GM12801 (cell line): Measurements from ENCODE around the gene MPP2.

Experiments
- TF ChIP-seq, protein P1 (sequence below): IDR thresholded peaks from one replicate; pipeline ENCODE4 v1.5.1; 2011; ENCODE audit warnings: control low read depth; ENCODE audit not compliant: insufficient read length; ENCODE audit errors: extremely low read depth

Gene MPP2

DNA sequence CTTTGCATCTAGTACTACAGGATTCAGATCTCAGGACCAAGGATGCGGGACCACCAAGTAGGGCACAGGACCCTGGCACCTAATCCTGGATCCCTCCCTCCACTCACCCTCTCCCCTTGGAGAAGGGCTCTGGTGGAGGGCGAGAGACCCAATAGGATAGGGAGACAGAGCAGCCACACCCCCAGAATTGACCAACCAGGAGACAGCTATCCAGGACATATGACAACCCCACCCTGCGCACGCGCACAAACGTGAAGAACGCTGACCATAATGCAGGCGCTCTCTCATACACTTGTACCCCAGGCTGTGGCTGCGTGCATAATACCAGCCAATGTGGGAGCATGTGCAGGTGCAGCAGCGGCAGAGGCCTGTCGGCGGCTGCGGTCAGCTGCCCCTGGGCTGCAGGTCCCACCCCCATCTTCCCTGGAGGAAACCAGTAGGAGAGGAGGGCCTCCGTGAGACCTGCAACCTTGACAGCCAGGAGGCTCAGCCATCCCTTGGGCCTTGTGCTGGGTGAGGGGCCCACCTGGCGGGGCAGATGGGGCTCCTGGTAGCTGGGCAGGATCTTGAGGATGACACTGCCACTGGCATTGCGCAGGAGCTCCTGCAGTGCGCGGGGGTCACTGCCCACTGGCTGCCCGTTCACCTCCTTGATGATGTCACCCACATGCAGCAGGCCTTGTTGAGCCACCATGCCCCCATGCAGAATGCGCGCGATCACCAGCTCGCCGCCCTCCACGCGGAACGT is 25.4 kb downstream of the MPP2 start:
- TF ChIP-seq, protein P1, sequence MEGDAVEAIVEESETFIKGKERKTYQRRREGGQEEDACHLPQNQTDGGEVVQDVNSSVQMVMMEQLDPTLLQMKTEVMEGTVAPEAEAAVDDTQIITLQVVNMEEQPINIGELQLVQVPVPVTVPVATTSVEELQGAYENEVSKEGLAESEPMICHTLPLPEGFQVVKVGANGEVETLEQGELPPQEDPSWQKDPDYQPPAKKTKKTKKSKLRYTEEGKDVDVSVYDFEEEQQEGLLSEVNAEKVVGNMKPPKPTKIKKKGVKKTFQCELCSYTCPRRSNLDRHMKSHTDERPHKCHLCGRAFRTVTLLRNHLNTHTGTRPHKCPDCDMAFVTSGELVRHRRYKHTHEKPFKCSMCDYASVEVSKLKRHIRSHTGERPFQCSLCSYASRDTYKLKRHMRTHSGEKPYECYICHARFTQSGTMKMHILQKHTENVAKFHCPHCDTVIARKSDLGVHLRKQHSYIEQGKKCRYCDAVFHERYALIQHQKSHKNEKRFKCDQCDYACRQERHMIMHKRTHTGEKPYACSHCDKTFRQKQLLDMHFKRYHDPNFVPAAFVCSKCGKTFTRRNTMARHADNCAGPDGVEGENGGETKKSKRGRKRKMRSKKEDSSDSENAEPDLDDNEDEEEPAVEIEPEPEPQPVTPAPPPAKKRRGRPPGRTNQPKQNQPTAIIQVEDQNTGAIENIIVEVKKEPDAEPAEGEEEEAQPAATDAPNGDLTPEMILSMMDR, result no peak

DNA sequence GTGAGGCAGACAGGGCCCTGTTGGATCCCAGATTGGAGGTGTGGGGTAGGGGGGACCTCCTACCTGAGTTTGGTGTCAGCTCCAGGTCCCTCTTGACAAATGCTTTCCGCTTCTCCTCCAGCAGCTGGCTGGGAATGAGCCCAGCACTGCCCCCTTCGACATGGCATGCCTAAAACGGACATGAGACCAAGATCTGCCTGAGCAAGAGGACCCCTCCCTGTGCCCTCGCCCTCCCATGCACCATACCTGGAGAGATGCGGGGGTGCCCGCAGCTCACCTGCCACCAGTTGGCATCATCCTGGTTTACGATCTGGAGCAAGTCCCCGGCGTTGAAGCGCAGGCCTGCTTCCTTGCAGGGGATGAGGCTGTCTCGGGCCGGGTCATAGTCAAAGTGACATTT is 26.2 kb downstream of the MPP2 start:
- TF ChIP-seq, protein P1, result no peak

DNA sequence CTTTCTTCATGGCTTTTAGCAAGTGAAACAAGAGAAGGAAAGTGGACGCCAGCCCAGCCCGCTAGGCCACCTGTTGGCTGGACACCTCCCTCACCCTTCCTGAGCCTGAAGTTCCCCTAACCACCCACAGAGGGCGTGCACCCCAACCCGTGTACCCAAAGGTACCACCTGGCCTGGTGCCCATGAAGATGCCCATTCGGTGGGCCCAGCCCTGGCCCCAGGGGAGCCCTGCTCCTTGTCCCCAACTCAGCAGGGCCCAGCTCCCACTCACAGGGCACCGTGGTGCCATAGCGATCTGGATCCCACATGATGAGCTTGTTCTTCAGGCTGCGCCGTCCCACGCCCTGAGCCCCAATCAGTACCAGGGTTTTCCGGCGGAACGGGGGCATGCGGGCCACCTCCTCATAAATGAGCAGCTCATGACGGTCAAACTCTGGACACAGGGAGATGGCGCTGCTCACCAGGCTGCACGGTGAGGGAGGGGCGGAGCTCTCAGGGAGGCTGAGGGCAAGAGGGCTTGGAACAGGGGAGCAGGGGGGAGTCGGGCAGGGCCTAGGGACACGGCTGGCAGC is 26.8 kb downstream of the MPP2 start:
- TF ChIP-seq, protein P1, result no peak

DNA sequence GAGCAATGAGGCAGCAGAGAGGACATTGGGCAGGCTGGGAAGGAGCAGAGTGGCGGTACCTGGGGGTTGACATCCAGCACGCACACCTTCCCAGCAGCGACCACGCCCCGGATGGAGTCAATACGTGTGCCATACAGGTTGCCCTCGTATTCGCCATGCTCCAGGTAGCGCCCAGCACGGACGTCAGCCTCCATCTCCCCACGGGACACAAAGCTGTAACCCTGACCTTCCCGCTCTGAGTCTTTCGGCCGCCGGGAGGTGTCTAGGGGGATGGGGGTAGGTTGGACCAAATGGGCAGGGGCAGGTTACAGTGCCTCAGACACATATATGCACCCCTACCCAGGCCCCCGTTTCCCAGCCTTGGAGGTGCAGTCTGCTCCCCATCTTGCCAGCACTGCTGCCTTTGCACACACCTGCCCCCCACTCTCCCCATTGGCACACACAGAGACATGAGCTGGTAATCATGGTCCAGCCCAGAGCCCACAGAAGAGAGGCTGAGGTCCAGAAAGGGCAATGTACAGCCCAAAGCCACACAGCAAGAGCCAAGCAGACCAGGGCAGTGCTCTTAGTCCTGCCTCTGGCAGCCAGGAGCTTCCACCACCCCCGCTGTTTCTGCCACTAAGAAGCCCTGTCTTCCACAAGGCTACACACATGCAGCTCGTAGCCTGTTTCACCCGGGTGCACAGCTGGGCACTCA is 27.5 kb downstream of the MPP2 start:
- TF ChIP-seq, protein P1, result no peak

DNA sequence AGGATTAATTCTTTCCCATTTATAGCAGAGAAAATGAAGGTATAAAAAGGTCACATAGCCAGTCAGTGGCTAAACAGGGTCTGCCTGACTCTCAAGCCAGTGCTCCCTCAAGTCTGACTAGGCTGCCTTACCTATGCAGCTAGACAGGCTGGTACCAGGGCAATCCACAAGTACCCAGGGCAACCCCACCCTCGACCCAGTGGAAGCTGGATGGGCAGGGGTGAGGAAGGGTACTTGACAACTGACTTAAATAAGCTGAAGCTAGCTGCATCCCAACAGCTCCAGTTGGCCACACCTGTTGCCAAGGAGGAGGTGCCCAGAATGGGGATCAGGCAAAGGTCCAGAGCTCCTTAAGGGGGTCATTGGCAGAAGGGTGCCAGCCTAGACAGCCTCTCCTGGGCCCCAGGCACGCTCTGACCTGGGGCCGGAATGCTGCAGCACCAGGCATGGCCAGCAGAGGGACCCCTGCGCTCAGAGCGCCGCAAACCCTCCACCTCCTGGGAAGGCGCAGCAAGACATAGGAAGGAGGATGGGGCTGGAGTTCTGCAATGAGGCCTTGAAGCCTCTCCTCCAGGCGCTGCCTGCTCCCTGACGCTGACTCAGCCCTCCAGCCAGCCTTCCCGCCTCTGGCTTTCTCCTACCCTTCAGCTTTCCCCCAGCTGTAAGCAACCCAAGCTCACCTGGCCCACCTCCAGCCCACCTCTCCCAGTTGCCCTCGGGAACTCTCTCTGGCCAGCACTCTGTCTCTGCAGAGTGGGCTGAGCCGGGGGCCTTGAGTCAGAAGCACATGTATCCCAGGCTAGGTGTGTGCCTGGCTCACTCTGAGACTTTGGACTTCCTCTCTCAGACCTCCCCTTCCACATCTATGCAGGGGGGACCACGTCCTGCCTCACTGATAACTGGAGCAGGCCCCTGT is 28.8 kb downstream of the MPP2 start:
- TF ChIP-seq, protein P1, result no peak

DNA sequence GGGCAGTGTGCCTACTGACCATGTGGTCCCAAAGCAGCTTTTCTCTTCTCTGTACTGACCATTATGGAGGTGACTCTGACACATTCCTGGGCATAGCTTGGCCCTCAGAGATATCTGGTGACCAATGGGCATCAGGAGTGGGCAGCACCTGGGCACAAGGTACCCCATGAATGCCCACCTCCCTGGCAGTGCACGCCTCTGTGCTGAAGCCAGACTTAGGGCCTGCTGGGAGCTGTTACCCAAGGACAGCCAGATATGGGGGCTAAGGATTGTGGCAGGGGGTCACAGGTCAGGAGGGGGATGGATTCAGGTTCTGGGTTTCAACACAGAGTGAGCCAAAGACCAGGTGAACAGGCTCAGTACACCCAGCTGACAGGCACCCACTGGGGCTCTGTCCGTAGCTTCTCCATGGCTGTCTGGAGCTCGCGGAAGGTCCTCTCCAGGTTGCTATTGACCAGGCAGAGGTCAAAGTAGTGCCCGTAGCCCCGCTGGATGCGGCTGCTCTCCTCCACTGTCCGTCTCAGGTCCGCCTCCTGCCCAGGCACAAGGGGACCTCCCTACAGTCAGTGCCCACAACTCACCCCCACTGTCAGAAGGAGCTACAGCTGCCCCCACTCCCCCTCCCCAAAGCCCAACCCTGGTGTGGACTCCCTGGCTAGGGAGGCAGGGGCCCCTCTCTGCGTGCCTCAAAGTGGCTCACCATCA is 29.7 kb downstream of the MPP2 start:
- TF ChIP-seq, protein P1, result no peak
